Activated B cell treated with CpG ODN at 0.5 μM for 24 hours (primary cell): ENCODE measurements around the gene WNT1. TPM values are rescaled to one million over a fixed set of nuclear protein-coding genes. Genes with fewer than 3 reads are reported as not detected.

Experiments
- ATAC-seq: fragments of 200-7000 bp; cut with Tn5 transposase; one replicate; pipeline ENCODE4 v1.10.0; 2021; ENCODE audit warnings: low read depth, mild to moderate bottlenecking, moderate library complexity
- CTCF ChIA-PET: fragments of 350-600 bp; sonication (Branson Sonifier 250); formaldehyde crosslinking; loops from one replicate; lab custom pipeline; 2021; ENCODE audit warnings: antibody characterized with exemption; lab: Charles Lee
- POLR2A ChIA-PET: fragments of 350-600 bp; sonication (Branson Sonifier 250); formaldehyde crosslinking; loops from one replicate; lab custom pipeline; 2021; ENCODE audit warnings: antibody characterized with exemption; lab: Charles Lee
- DNase-seq: peaks from one replicate; pipeline ENCODE4 v3.0.0; 2022
- H3K27ac Mint-ChIP-seq: one replicate; pipeline ENCODE4 v1.8.0; 2020; ENCODE audit warnings: mixed read lengths
- H3K27me3 Mint-ChIP-seq: one replicate; pipeline ENCODE4 v1.8.0; 2021; ENCODE audit warnings: mixed read lengths
- H3K36me3 Mint-ChIP-seq: one replicate; pipeline ENCODE4 v1.8.0; 2021; ENCODE audit warnings: low read depth, mixed read lengths
- H3K4me1 Mint-ChIP-seq: one replicate; pipeline ENCODE4 v1.8.0; 2021; ENCODE audit warnings: mixed read lengths
- H3K4me3 Mint-ChIP-seq: one replicate; pipeline ENCODE4 v1.8.0; 2020; ENCODE audit warnings: mild to moderate bottlenecking, mixed read lengths
- H3K9me3 Mint-ChIP-seq: one replicate; pipeline ENCODE4 v1.8.0; 2020; ENCODE audit warnings: mixed read lengths
- CTCF ChIP-seq: fragments of 200-600 bp; IDR thresholded peaks from one replicate; pipeline ENCODE4 v1.8.0; 2022; ENCODE audit warnings: antibody characterized with exemption, mild to moderate bottlenecking
- intact Hi-C: fragments of 100-400 bp; cut with micrococcal nuclease; formaldehyde crosslinking; loops from one replicate; pipeline ENCODE4 v1.15.1; 2024
- total RNA-seq: library from RNA; stranded (reverse); gene quantifications from 2 replicates; pipeline ENCODE4 v1.2.3, GENCODE V29; 2022

Gene WNT1
- total RNA-seq, 1 donor from 2014 or later = not detected

- CTCF ChIA-PET = no interaction called here
- no peak for TF ChIP-seq CTCF
- Mint-ChIP-seq H3K4me3 (no peak overlapping the region), H3K9me3 (no peaks in the 10 kb centered on the region), H3K27ac (no peak overlapping the region), H3K27me3 (no peaks in the 10 kb centered on the region), H3K4me1 (peaks cover 10% of the 10 kb centered on the region), H3K36me3 (peaks cover 78% of the 10 kb centered on the region)
- intact Hi-C loops = no loop called here
- DNase-seq (no peak), ATAC-seq (no peak)
- POLR2A ChIA-PET = interaction anchor here (1.5 kb wide), 1 partner anchor 12 kb away, joined by 4 read pairs; no protein-coding TSS in a partner anchor
These were observed 45.7 kb downstream of the WNT1 start for GRCh38 chr12:49023812-49024211.

GRCh38 chr12:49024543-49024942, 46.4 kb downstream of the WNT1 start:
- no peaks in the 10 kb centered on the region for H3K27me3 Mint-ChIP-seq
- intact Hi-C loops = no loop called here
- ATAC-seq (no peak), DNase-seq (no peak)
- H3K4me3 Mint-ChIP-seq = no peak overlapping the region
- POLR2A ChIA-PET = interaction anchor here (1.5 kb wide), 1 partner anchor 12 kb away, joined by 4 read pairs; no protein-coding TSS in a partner anchor
- CTCF ChIA-PET = interaction anchor here (0.9 kb wide), 1 partner anchor 41 kb away, joined by 3 read pairs; no protein-coding TSS in a partner anchor
- H3K27ac Mint-ChIP-seq = no peak overlapping the region
- no peak for TF ChIP-seq CTCF
- H3K9me3 Mint-ChIP-seq = no peaks in the 10 kb centered on the region
- peaks cover 5% of the 10 kb centered on the region for H3K4me1 Mint-ChIP-seq
- peaks cover 83% of the 10 kb centered on the region for H3K36me3 Mint-ChIP-seq

GRCh38 chr12:49025463-49025862, 47.3 kb downstream of the WNT1 start:
- Mint-ChIP-seq H3K4me1 (no peaks in the 10 kb centered on the region), H3K4me3 (no peak overlapping the region), H3K27ac (no peak overlapping the region), H3K27me3 (no peaks in the 10 kb centered on the region), H3K36me3 (peaks cover 88% of the 10 kb centered on the region), H3K9me3 (no peaks in the 10 kb centered on the region)
- DNase-seq = no peak
- intact Hi-C loops = no loop called here
- CTCF ChIA-PET = no interaction called here
- POLR2A ChIA-PET = no interaction called here
- TF ChIP-seq CTCF = no peak
- no peak for ATAC-seq

GRCh38 chr12:49026101-49026500, 48.0 kb downstream of the WNT1 start:
- Mint-ChIP-seq H3K27ac (no peak overlapping the region), H3K4me1 (no peaks in the 10 kb centered on the region), H3K36me3 (peaks cover 87% of the 10 kb centered on the region), H3K27me3 (no peaks in the 10 kb centered on the region), H3K4me3 (no peak overlapping the region), H3K9me3 (no peaks in the 10 kb centered on the region)
- POLR2A ChIA-PET = no interaction called here
- intact Hi-C loops = no loop called here
- ATAC-seq (no peak), DNase-seq (no peak)
- no peak for TF ChIP-seq CTCF
- CTCF ChIA-PET = no interaction called here

GRCh38 chr12:49026678-49027480, 48.8 kb downstream of the WNT1 start:
- Mint-ChIP-seq H3K36me3 (peaks cover 85% of the 10 kb centered on the region), H3K4me1 (no peaks in the 10 kb centered on the region), H3K27me3 (no peaks in the 10 kb centered on the region), H3K4me3 (no peak overlapping the region), H3K9me3 (no peaks in the 10 kb centered on the region), H3K27ac (no peak overlapping the region)
- POLR2A ChIA-PET = no interaction called here
- CTCF ChIA-PET = no interaction called here
- intact Hi-C loops = no loop called here
- TF ChIP-seq CTCF = no peak
- DNase-seq = no peak
- no peak for ATAC-seq
